Measurements from ENCODE around the gene NSD1.

Gene NSD1

GRCh38 chr5:177271113-177271512, 137.5 kb downstream of the NSD1 start:
- in situ Hi-C loops (cut with MboI; ENCODE audit: low sequenced_read_pairs), result no loop called here

GRCh38 chr5:177275883-177276282, 142.3 kb downstream of the NSD1 start:
- in situ Hi-C loops (cut with MboI; ENCODE audit: low sequenced_read_pairs), result no loop called here

GRCh38 chr5:177276886-177277285, 143.3 kb downstream of the NSD1 start:
- in situ Hi-C loops (cut with MboI; ENCODE audit: low sequenced_read_pairs), result no loop called here

DNA sequence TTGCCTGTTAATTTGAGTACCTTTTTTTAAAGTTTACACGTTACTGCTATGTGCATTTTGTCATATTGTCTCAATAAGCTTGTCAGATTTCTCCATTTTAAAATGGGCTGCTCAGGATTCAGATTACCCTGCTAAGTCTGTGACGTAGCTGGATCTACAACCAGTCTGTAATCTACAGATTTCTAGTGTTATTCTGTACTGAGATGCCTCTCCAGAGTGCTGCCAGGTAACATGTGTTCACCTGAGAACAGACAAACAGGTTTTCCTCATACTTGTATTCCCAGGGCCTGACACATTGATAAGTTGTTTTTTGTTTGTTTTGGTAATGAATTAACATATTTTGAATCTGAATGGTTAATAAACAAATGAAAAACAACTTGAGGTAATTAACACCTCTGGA, 154.6 kb downstream of the NSD1 start:
- in situ Hi-C loops (cut with MboI; ENCODE audit: low sequenced_read_pairs), result no loop called here

DNA sequence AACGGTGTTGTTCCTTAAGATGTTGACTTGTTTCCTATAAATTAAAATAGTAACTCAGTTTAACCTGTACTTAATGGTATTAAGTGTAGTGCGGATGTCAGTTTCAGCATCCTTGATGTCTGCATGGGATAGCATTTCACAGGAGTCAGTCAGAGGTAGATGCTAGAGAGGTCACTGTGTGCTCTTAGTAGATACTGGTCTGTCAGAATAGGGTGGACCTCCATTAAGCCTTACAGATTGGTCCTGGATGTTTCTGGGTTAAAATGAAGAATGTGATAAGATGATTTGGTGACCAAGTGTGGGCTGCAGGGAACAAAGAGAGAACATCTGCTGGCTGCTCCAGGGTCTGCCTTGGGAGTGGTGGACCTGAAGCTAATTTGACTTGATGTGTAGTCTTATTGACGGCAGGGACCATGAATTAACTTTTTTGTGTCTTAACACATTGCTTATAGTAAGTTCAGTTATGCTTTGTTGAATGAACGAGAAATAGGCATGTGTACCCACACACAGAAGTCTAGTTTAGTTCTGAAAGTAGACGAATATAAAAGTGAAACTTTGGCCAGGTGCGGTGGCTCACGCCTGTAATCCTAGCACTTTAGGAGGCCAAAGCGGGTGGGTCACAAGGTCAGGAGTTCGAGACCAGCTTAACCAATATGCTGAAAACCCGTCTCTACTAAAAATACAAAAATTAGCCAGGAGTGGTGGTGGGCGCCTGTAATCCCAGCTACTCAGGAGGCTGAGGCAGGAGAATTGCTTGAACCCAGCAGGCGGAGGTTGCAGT, 157.4 kb downstream of the NSD1 start:
- in situ Hi-C loops (cut with MboI; ENCODE audit: low sequenced_read_pairs), result no loop called here

DNA sequence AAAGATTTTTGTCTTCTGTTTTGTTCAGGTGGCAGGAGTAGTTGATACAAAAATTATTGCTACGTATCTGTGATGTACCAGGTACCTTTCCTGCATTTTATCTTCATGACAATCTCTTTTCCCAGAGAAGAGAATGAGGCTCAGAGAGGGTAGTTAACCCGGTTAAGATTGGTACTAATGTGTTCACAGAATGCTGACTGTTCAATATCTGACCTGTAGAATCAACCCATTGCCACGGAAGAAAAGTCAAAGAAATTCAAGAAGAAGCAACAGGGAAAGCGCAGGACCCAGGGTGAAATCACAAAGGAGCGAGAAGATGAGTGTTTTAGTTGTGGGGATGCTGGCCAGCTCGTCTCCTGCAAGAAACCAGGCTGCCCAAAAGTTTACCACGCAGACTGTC, 158.2 kb downstream of the NSD1 start:
- in situ Hi-C loops (cut with MboI; ENCODE audit: low sequenced_read_pairs), result no loop called here

DNA sequence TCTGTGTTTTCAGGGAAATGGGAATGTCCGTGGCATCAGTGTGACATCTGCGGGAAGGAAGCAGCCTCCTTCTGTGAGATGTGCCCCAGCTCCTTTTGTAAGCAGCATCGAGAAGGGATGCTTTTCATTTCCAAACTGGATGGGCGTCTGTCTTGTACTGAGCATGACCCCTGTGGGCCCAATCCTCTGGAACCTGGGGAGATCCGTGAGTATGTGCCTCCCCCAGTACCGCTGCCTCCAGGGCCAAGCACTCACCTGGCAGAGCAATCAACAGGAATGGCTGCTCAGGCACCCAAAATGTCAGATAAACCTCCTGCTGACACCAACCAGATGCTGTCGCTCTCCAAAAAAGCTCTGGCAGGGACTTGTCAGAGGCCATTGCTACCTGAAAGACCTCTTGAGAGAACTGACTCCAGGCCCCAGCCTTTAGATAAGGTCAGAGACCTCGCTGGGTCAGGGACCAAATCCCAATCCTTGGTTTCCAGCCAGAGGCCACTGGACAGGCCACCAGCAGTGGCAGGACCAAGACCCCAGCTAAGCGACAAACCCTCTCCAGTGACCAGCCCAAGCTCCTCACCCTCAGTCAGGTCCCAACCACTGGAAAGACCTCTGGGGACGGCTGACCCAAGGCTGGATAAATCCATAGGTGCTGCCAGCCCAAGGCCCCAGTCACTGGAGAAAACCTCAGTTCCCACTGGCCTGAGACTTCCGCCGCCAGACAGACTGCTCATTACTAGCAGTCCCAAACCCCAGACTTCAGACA, 160.4 kb downstream of the NSD1 start:
- in situ Hi-C loops (cut with MboI; ENCODE audit: low sequenced_read_pairs), result no loop called here

DNA sequence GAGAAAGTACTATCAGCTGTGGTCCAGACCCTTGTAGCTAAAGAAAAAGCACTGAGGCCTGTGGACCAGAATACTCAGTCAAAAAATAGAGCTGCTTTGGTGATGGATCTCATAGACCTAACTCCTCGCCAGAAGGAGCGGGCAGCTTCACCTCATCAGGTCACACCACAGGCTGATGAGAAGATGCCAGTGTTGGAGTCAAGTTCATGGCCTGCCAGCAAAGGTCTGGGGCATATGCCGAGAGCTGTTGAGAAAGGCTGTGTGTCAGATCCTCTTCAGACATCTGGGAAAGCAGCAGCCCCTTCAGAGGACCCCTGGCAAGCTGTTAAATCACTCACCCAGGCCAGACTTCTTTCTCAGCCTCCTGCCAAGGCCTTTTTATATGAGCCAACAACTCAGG, 161.1 kb downstream of the NSD1 start:
- in situ Hi-C loops (cut with MboI; ENCODE audit: low sequenced_read_pairs), result no loop called here

GRCh38 chr5:177295924-177296323, 162.4 kb downstream of the NSD1 start:
- in situ Hi-C loops (cut with MboI; ENCODE audit: low sequenced_read_pairs), result no loop called here

GRCh38 chr5:177296581-177296980, 163.0 kb downstream of the NSD1 start:
- in situ Hi-C loops (cut with MboI; ENCODE audit: low sequenced_read_pairs), result no loop called here

GRCh38 chr5:177297922-177298321, 164.3 kb downstream of the NSD1 start:
- in situ Hi-C loops (cut with MboI; ENCODE audit: low sequenced_read_pairs), result no loop called here

- in situ Hi-C loops (cut with MboI; ENCODE audit: low sequenced_read_pairs), result no loop called here
Measured at GRCh38 chr5:177299697-177300096, 166.1 kb downstream of the NSD1 start.

DNA sequence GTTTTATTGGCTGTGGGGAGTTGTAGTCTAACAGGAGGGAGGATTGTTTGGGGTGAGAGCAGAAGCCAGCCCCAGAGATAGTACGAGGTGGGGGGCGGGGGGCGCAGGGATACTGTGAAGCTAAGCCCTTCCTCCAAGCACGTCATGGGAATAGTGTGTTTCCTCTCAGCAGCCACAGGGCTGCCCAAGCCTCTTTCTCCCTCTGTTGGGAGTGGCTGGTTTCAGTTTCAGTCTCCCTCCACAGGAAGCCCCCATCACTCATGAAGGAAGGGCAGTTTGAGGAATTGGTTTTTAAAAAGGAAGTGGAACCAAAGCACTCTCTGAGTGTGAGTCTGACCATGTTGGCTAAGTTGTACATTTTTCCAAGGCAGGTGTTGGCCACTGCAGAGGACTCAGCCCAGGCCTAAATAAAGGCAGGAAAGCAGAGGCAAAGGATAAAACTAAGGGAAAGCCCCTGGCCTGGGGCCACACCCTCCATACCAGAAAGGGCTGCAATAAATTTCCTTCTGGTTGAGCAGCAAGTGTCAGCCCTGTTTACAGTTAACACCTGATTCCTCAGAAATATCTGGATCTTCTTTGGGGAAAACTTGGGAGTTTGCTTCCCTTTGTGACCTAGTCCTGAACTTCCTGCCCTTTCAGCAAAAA, 166.8 kb downstream of the NSD1 start:
- in situ Hi-C loops (cut with MboI; ENCODE audit: low sequenced_read_pairs), result no loop called here

DNA sequence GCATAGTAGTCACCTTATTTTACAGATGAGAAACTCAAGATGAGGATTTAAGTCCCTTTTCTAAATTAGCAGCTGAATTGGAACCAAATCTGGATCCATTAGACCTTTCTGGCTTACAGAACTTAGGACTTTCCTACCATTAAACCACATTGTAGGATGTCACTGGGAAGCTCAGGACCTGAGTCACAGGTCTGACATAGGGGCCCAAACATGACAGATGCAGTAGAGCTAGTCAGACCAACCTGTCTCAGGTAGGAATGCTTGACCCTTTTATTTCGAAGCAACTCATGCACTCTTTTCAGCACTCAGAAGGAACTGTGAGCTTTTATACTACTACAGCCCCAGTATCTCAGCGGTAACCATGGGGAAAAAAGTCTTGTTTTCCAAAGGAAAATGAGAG, 167.4 kb downstream of the NSD1 start:
- in situ Hi-C loops (cut with MboI; ENCODE audit: low sequenced_read_pairs), result no loop called here

- in situ Hi-C loops (cut with MboI; ENCODE audit: low sequenced_read_pairs), result no loop called here
Measured at GRCh38 chr5:177301503-177302165, 168.1 kb downstream of the NSD1 start.

DNA sequence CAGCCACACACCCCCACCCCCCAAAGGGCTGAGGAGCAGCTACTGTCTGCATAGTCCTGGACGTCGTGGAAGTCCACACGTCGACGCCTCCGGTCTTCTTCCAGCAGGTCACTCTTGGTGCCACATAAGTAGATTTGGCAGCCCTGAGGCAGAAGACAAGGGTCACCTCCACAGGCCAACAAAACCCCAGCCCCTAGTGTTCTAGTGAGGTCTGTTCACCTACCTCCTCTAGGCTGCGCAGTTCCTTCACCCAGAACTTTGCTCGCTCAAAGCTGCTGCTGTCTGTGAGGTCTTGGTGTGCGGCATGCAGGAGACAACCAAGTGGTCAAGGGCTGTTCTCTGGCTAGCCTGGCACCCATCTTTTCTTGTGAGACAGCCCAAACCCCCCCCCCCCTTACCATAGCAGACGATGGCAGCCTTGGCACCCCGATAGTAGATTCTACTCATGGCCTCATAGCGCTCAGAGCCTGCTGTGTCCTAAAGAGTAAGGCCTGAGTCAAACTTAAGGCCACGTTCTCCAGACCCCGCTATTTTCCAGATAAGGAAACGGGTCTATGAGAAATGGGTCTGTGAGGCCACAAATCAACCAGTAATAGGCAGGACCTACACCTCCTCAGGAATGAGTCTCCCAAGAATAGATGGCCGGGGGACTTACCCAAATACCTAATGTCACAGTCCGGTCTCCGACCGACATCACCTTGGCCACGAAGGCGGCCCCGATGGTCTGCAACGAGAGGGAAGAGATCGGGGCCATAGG, 169.0 kb downstream of the NSD1 start:
- in situ Hi-C loops (cut with MboI; ENCODE audit: low sequenced_read_pairs), result no loop called here

DNA sequence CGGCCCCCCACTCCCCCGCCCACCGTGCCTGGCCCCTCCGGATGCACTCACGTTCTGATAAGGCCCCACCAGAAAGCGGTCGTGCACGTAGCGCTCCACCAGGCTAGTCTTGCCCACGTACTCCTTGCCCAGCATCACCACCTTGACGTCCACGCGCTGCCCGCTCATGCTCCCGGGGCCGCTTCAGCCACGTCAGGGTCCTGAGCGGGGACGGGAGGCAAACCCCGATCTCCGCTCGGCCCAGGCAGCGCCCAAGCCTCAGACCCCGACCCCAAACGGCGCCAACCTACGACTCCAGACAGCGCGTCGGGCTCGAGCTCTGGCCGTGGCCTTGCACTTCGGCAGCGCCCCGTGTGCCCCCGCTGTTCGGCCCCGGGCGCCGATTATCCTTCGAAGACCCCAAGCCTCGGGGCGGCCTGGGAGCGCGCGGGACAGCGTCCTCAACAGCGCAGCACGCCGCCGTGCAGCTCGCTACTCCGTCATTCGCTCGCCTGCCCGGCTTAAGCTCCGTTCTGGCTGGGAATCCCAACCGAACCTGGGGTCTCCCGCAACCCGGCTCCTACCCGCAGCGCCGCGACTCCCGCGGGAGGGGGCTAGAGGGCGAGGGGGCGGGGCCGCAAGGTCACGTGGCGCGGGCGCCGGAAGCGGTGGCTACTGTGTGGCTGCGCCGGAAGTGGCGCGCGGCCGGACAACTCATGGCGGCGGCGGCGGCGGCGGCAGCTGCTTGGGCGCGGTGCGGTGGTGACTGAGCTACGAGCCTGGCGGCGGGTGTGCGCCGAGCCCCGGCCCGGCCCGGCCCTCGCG, 169.8 kb downstream of the NSD1 start, which contains the start of the genes PRELID1 and RAB24:
Gene PRELID1 (plus strand): TSS at position 679 of the 804 bp plus-strand sequence. CDS start 187 bp downstream, outside the sequence.
Gene RAB24 (minus strand): TSS at position 599 of the 804 bp plus-strand sequence. CDS start 431 bp downstream, at position 168.
- in situ Hi-C loops (cut with MboI; ENCODE audit: low sequenced_read_pairs), result no loop called here

DNA sequence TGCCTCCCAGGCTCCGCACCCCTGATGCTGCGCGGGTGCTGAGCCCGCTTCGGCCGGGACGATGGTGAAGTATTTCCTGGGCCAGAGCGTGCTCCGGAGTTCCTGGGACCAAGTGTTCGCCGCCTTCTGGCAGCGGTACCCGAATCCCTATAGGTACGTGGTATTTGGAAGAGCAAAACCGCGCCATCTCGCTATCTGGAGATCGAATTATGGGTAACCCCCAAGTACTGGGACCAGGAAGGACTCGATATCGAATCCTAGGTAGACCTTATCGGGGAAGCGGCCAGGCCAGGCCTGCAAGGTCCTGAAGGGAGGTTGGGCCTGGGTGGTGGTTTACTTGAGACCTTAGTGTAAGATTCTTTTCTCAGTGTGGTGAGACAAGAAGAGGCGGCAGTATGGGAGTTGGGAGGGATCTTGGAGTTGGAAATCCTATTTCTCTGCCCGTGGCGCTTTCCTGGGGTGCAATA, 170.4 kb downstream of the NSD1 start:
- in situ Hi-C loops (cut with MboI; ENCODE audit: low sequenced_read_pairs), result no loop called here

- in situ Hi-C loops (cut with MboI; ENCODE audit: low sequenced_read_pairs), result no loop called here
Measured at GRCh38 chr5:177304392-177305119, 171.0 kb downstream of the NSD1 start.

Measured in HL-60/S4 treated with retinoic acid at 250 ng/mL for 4 days and 3 days (cell line).